HG03045 (cell line): Measurements from ENCODE around the gene ITPKC.

ENCODE experiments used
- ATAC-seq: cut with Tn5 transposase; IDR thresholded peaks from one replicate; pipeline ENCODE4 v1.9.1; 2021; ENCODE audit warnings: mild to moderate bottlenecking, moderate library complexity; ENCODE audit not compliant: unreplicated experiment

The ITPKC gene

DNA sequence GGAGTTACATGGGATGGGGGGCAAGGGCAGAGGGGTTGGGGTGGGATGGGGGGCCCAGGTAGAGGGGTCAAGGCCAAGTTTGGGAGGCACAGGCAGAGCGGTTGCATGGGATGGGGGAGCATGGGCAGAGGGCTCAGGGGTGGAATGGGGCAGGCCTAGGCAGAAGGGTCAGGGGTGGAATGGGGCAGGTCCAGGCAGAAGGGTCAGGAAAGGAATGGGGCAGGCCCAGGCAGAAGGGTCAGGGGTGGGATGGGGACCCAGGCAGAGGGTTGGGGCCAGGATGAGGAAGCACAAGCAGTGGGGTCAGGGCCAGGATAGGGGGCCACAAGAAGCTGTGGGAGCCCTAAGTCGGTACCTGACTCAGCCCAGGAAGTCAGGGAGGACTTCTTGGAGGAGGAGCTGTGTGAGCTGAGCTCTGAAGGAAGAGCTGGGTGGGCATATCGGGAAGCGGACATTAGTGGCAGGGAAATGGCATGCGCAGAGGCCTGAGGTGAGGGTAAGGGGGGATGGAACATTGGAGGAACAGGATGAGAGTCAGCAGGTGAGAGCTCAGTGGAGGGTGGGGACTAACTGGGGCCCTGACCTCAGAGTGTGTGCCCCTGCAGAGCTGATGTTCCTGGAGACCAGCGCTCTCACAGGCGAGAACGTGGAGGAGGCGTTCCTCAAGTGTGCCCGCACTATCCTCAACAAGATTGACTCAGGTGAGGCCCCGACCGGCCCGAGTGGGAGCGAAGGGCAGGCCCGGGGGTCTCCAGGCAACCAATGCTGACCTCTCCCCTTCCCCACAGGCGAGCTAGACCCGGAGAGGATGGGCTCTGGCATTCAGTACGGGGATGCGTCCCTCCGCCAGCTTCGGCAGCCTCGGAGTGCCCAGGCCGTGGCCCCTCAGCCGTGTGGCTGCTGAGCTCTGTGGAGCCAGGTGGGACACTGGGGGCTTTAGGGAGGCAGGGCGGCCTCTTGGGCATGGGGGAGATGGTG, 69.4 kb downstream of the ITPKC start:
- no peak for ATAC-seq
